Lower leg skin (tissue), 3 donors: ENCODE results near the gene CCDC71.

ENCODE experiments used
- CTCF ChIP-seq, 3 donors: fragments of 450-650 bp; IDR thresholded peaks; one replicate each; pipeline ENCODE4 v1.5.1; 2016; ENCODE audit warnings: antibody characterized with exemption in 3 of 3, mild to moderate bottlenecking in 3 of 3, moderate library complexity in 2 of 3
- POLR2A ChIP-seq, 2 donors: fragments of 450-650 bp; IDR thresholded peaks; one replicate each; pipeline ENCODE4 v1.6.1; 2016 to 2017; ENCODE audit warnings: antibody characterized with exemption in 2 of 2, mild to moderate bottlenecking in 1 of 2, moderate library complexity in 1 of 2

GRCh38 chr3:49213998-49214397 lies 47.9 kb upstream of the CCDC71 start:
- TF ChIP-seq CTCF (IDR thresholded peaks at IDR 0.05) (no peak), POLR2A (IDR thresholded peaks at IDR 0.05) (no peak)
